Endodermal cell (in vitro differentiated cells): ENCODE data around the gene FKBP2. TPM values are rescaled to one million over a fixed set of nuclear protein-coding genes. Genes with fewer than 3 reads are reported as not detected.

Experiments used
- DNase-seq: peaks from one replicate; pipeline ENCODE4 v3.0.0-alpha.2; 2017
- H3K27ac ChIP-seq: 2 replicates; pipeline ENCODE4 v1.5.1; 2013; ENCODE audit warnings: mild to moderate bottlenecking, low read depth, low read length, moderate library complexity
- H3K27me3 ChIP-seq: 2 replicates; pipeline ENCODE4 v1.6.1; 2013; ENCODE audit warnings: mild to moderate bottlenecking, low read length, moderate library complexity; ENCODE audit not compliant: insufficient read depth, control insufficient read depth, poor library complexity, severe bottlenecking
- H3K36me3 ChIP-seq: 2 replicates; pipeline ENCODE4 v1.7.0; 2013; ENCODE audit warnings: mild to moderate bottlenecking, low read length, moderate library complexity; ENCODE audit not compliant: control insufficient read depth, insufficient read depth
- H3K4me1 ChIP-seq: one replicate; pipeline ENCODE4 v1.7.0; 2013; ENCODE audit warnings: low read length; ENCODE audit not compliant: control insufficient read depth, insufficient read depth
- H3K4me3 ChIP-seq: 2 replicates; pipeline ENCODE4 v1.5.1; 2013; ENCODE audit warnings: mild to moderate bottlenecking, low read length, moderate library complexity
- H3K9ac ChIP-seq: 2 replicates; pipeline ENCODE4 v1.6.1; 2013; ENCODE audit warnings: mild to moderate bottlenecking, low read length, moderate library complexity; ENCODE audit not compliant: poor library complexity, severe bottlenecking; ENCODE audit errors: extremely low read depth
- H3K9me3 ChIP-seq: 2 replicates; pipeline ENCODE4 v1.6.1; 2013; ENCODE audit warnings: mild to moderate bottlenecking, low read length, moderate library complexity; ENCODE audit not compliant: control insufficient read depth
- H3K27ac Mint-ChIP-seq: 2 replicates; pipeline ENCODE4 v1.8.0; 2020; ENCODE audit warnings: mixed read lengths
- H3K27me3 Mint-ChIP-seq: 2 replicates; pipeline ENCODE4 v1.8.0; 2021; ENCODE audit warnings: mild to moderate bottlenecking, mixed read lengths; ENCODE audit not compliant: insufficient read depth
- H3K36me3 Mint-ChIP-seq: 2 replicates; pipeline ENCODE4 v1.8.0; 2020; ENCODE audit warnings: low read depth, mixed read lengths
- H3K4me1 Mint-ChIP-seq: 2 replicates; pipeline ENCODE4 v1.8.0; 2020; ENCODE audit warnings: mixed read lengths
- H3K4me3 Mint-ChIP-seq: 2 replicates; pipeline ENCODE4 v1.8.0; 2020; ENCODE audit warnings: mild to moderate bottlenecking, moderate library complexity, mixed read lengths
- H3K9me3 Mint-ChIP-seq: 2 replicates; pipeline ENCODE4 v1.8.0; 2020; ENCODE audit warnings: mild to moderate bottlenecking, mixed read lengths
- CTCF ChIP-seq: fragments of 200-600 bp; sonication (generic); conservative IDR thresholded peaks from 2 replicates; pipeline ENCODE4 v1.5.0; 2021; ENCODE audit warnings: antibody characterized with exemption, mild to moderate bottlenecking
- WGBS, 2 experiments: methylation state at CpG; one replicate each; pipeline versions ENCODE4 v1.1.5 to v1.1.7; 2013; ENCODE audit warnings: missing lambda C conversion rate in 2 of 2, mixed read lengths in 1 of 2; ENCODE audit not compliant: insufficient coverage in 1 of 2, insufficient read length in 1 of 2; 5-methylcytosine and 5-hydroxymethylcytosine counted together
- total RNA-seq, 2 donors: library from RNA; stranded (reverse); fragmentation: NEBNext Ultra II Directional in 1 of 2; extraction: Animal tissue kit (Norgen Biotek cat#: 25700) in 1 of 2; gene quantifications; 2 replicates in 1 of 2; 3 replicates in 1 of 2; pipeline ENCODE4 v1.2.1, GENCODE V29; 2021

Gene FKBP2
- total RNA-seq, 2 donors from 2014 or later, result 44.6 to 53.7 TPM

- peak; percentile 87 for TF ChIP-seq CTCF
- peaks cover 9% of the 10 kb centered on the region for H3K36me3 Mint-ChIP-seq
- no peaks in the 10 kb centered on the region for H3K9me3 Mint-ChIP-seq
- Histone ChIP-seq H3K9ac (peak within 1 kb of the TSS; percentile 69), H3K36me3 (peaks cover 27% of the 10 kb centered on the region), H3K9me3 (no peaks in the 10 kb centered on the region), H3K4me1 (peaks cover 11% of the 10 kb centered on the region), H3K27me3 (no peaks in the 10 kb centered on the region), H3K4me3 (peak within 1 kb of the TSS; percentile 94), H3K27ac (no peak within 1 kb of the TSS)
- H3K27ac Mint-ChIP-seq, result peak within 1 kb of the TSS; percentile 85
- DNase-seq, result peak; percentile 91
- H3K4me1 Mint-ChIP-seq, result peaks cover 29% of the 10 kb centered on the region
- 1% methylated on average over 40 to 75 of the region's 75 CpGs for WGBS, 2 experiments
- no peaks in the 10 kb centered on the region for H3K27me3 Mint-ChIP-seq
- peak within 1 kb of the TSS; percentile 86 for H3K4me3 Mint-ChIP-seq
Measured at GRCh38 chr11:64251016-64251752, 10.3 kb downstream of the FKBP2 start, which contains the start of gene PLCB3. TSS of gene PLCB3 (plus strand) at chr11:64251530. CDS start at chr11:64251650, 120 bp downstream.

GRCh38 chr11:64251753-64252002 lies 10.8 kb downstream of the FKBP2 start:
- no peaks in the 10 kb centered on the region for H3K27me3 ChIP-seq
- Mint-ChIP-seq H3K36me3 (peaks cover 13% of the 10 kb centered on the region), H3K27me3 (no peaks in the 10 kb centered on the region), H3K9me3 (no peaks in the 10 kb centered on the region), H3K4me1 (peaks cover 29% of the 10 kb centered on the region), H3K27ac (peak overlapping the region; percentile 85), H3K4me3 (peak overlapping the region; percentile 86)
- 0% methylated on average over 16 to 18 of the region's 18 CpGs for WGBS, 2 experiments
- H3K9ac ChIP-seq, result peak overlapping the region; percentile 69
- no peak overlapping the region for H3K27ac ChIP-seq
- peaks cover 11% of the 10 kb centered on the region for H3K4me1 ChIP-seq
- H3K9me3 ChIP-seq, result no peaks in the 10 kb centered on the region
- H3K36me3 ChIP-seq, result peaks cover 32% of the 10 kb centered on the region
- peak overlapping the region; percentile 94 for H3K4me3 ChIP-seq
- no peak for DNase-seq
- no peak for TF ChIP-seq CTCF

GRCh38 chr11:64252003-64252872 lies 11.3 kb downstream of the FKBP2 start:
- Histone ChIP-seq H3K36me3 (peaks cover 33% of the 10 kb centered on the region), H3K4me1 (peaks cover 11% of the 10 kb centered on the region), H3K27ac (no peak overlapping the region), H3K27me3 (no peaks in the 10 kb centered on the region), H3K9ac (peak overlapping the region; percentile 69), H3K9me3 (no peaks in the 10 kb centered on the region), H3K4me3 (peak overlapping the region; percentile 94)
- Mint-ChIP-seq H3K9me3 (no peaks in the 10 kb centered on the region), H3K4me3 (peak overlapping the region; percentile 86), H3K4me1 (peaks cover 29% of the 10 kb centered on the region), H3K27ac (peak overlapping the region; percentile 85), H3K36me3 (peaks cover 14% of the 10 kb centered on the region), H3K27me3 (no peaks in the 10 kb centered on the region)
- peak; percentile 40 for TF ChIP-seq CTCF
- peak; percentile 72 for DNase-seq
- WGBS, 2 experiments, result 6 to 12% methylated on average over 9 to 21 of the region's 23 CpGs
